OCI-LY3 (cell line): ENCODE results near the gene PPM1M.

Experiments used
- H2AFZ ChIP-seq: fragments of 200-600, 300-600 bp; shearing (Covaris generic); 2 replicates; pipeline ENCODE4 v1.6.0; 2014; ENCODE audit warnings: antibody characterized with exemption, low read depth, low read length
- H3K27ac ChIP-seq: fragments of 200-600, 300-600 bp; sonication (generic); 2 replicates; pipeline ENCODE4 v1.5.1; 2014; ENCODE audit warnings: mild to moderate bottlenecking, low read length, moderate library complexity, mixed read lengths
- H3K27me3 ChIP-seq: fragments of 200-600, 300-600 bp; sonication (generic); 2 replicates; pipeline ENCODE4 v1.6.1; 2014; ENCODE audit warnings: low read depth, low read length, mixed read lengths
- H3K36me3 ChIP-seq: fragments of 200-600, 300-600 bp; sonication (generic); replicated peaks from 2 replicates; pipeline ENCODE3; 2014; ENCODE audit warnings: low read depth, low read length, mixed read lengths
- H3K4me1 ChIP-seq: fragments of 300-600, 200-600 bp; sonication (generic); 2 replicates; pipeline ENCODE4 v1.6.1; 2014; ENCODE audit warnings: low read length, mixed read lengths
- H3K4me2 ChIP-seq: fragments of 200-600, 300-600 bp; sonication (generic); 2 replicates; pipeline ENCODE4 v1.6.1; 2014; ENCODE audit warnings: low read length, mixed read lengths
- H3K4me3 ChIP-seq: fragments of 300-600, 200-600 bp; sonication (generic); 2 replicates; pipeline ENCODE4 v1.5.1; 2014; ENCODE audit warnings: antibody characterized with exemption, mild to moderate bottlenecking, low read length, moderate library complexity
- H3K79me2 ChIP-seq: fragments of 300-600, 200-600 bp; shearing (Covaris generic); 2 replicates; pipeline ENCODE4 v1.6.1; 2014; ENCODE audit warnings: mild to moderate bottlenecking, low read length, mixed read lengths
- H3K9ac ChIP-seq: fragments of 300-600, 200-600 bp; shearing (Covaris generic); 2 replicates; pipeline ENCODE4 v1.6.0; 2014; ENCODE audit warnings: mild to moderate bottlenecking, low read length, moderate library complexity
- H3K9me3 ChIP-seq: fragments of 200-600, 300-600 bp; shearing (Covaris generic); 2 replicates; pipeline ENCODE4 v1.6.1; 2014; ENCODE audit warnings: low read length, mixed read lengths; ENCODE audit not compliant: insufficient read depth
- H4K20me1 ChIP-seq: fragments of 200-600, 300-600 bp; sonication (generic); 2 replicates; pipeline ENCODE4 v1.6.1; 2016; ENCODE audit warnings: low read length, mixed read lengths; ENCODE audit not compliant: insufficient read depth
- EZH2phosphoT487 ChIP-seq: fragments of 200-600 bp; shearing (Covaris generic); IDR thresholded peaks from 2 replicates; pipeline ENCODE4 v1.6.1; 2018; ENCODE audit warnings: antibody characterized with exemption, mixed run types, low read depth
- TF ChIP-seq, protein P1 (sequence below): fragments of 200-600, 300-600 bp; sonication (generic); IDR thresholded peaks from 2 replicates; pipeline ENCODE4 v1.5.1; 2014; ENCODE audit warnings: antibody characterized with exemption, low read length, low read depth

PPM1M gene

DNA sequence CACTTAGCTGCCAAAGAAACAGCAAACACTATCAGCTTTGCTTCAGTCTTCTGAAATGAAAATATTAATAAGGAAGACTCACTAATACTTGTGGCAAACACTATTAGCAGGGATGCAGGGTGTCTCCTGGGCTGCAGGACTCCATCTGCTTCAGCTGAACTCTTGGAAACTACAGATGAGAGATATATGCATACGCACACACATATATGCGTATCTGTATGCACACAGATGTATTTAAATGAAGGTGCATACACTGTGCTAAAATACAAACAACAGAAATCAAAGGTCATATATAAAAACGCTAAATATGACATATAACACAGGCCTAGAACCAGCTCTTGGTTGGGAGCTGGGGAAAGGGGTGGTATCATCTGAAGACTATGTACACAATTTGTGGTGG is 10.6 kb downstream of the PPM1M start:
- Histone ChIP-seq H4K20me1 (peaks cover 21% of the 10 kb centered on the region), H3K4me3 (no peak overlapping the region), H3K4me2 (no peak overlapping the region), H3K9ac (no peak overlapping the region), H3K4me1 (peaks cover 21% of the 10 kb centered on the region), H3K27me3 (no peaks in the 10 kb centered on the region), H3K36me3 (peaks cover 72% of the 10 kb centered on the region), H3K79me2 (peaks cover 49% of the 10 kb centered on the region; the same call in 1 of the 2 replicates), H3K9me3 (no peaks in the 10 kb centered on the region), H2AFZ (no peak overlapping the region), H3K27ac (no peak overlapping the region)
- no peak for TF ChIP-seq EZH2phosphoT487
- TF ChIP-seq, protein P1, sequence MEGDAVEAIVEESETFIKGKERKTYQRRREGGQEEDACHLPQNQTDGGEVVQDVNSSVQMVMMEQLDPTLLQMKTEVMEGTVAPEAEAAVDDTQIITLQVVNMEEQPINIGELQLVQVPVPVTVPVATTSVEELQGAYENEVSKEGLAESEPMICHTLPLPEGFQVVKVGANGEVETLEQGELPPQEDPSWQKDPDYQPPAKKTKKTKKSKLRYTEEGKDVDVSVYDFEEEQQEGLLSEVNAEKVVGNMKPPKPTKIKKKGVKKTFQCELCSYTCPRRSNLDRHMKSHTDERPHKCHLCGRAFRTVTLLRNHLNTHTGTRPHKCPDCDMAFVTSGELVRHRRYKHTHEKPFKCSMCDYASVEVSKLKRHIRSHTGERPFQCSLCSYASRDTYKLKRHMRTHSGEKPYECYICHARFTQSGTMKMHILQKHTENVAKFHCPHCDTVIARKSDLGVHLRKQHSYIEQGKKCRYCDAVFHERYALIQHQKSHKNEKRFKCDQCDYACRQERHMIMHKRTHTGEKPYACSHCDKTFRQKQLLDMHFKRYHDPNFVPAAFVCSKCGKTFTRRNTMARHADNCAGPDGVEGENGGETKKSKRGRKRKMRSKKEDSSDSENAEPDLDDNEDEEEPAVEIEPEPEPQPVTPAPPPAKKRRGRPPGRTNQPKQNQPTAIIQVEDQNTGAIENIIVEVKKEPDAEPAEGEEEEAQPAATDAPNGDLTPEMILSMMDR, result no peak

DNA sequence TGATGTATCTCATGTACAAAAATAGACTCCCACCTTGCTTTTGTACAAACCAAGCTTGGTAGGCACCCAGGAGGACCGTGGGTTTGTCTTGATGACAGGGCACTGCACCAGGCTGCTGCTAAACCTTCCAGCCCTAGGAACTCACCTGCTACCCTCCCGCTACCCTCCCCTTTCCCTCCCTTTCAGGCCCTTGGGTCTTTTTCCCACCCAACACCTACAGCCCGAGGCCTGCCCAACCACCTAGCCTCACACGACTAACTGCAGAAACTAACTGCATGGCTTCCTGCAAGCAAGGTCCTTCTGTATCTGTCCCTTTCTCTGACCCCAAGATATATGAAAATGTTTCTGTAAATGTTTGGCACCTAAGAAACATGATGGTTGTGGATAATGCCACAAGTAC is 11.1 kb downstream of the PPM1M start:
- Histone ChIP-seq H3K9ac (no peak overlapping the region), H3K4me1 (peaks cover 21% of the 10 kb centered on the region), H4K20me1 (peaks cover 22% of the 10 kb centered on the region), H3K79me2 (peaks cover 52% of the 10 kb centered on the region), H3K9me3 (no peaks in the 10 kb centered on the region), H3K27me3 (no peaks in the 10 kb centered on the region), H3K4me2 (no peak overlapping the region), H3K36me3 (peaks cover 73% of the 10 kb centered on the region), H3K27ac (no peak overlapping the region), H3K4me3 (no peak overlapping the region), H2AFZ (no peak overlapping the region)
- no peak for TF ChIP-seq EZH2phosphoT487
- TF ChIP-seq, protein P1, result no peak

DNA sequence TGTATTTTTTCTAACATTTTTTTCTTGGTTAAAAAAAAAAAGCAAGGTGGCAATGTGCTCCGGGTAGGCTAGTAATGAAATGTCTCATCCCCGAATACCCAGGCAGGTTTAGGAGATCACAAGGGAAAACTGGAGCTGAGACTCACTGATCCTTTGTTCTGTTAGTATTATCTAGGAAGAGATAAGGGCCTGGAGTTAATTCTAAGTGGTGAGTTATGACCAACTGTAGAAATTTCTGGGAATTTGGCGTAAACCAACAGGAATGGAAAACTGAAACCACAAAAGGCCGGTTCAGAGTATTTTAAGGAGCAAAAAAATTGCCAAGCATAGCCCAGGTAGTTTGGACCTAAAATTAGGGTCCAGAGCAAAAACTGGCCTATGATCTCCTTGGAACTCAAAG is 12.4 kb downstream of the PPM1M start:
- H3K4me1 ChIP-seq, result peaks cover 24% of the 10 kb centered on the region
- H3K9me3 ChIP-seq, result no peaks in the 10 kb centered on the region
- peaks cover 59% of the 10 kb centered on the region for H3K79me2 ChIP-seq
- H3K27ac ChIP-seq, result no peak overlapping the region
- H3K36me3 ChIP-seq, result peaks cover 79% of the 10 kb centered on the region
- no peak overlapping the region for H2AFZ ChIP-seq
- H3K4me3 ChIP-seq, result no peak overlapping the region
- TF ChIP-seq EZH2phosphoT487, result no peak
- TF ChIP-seq, protein P1, result no peak
- no peaks in the 10 kb centered on the region for H3K27me3 ChIP-seq
- H3K9ac ChIP-seq, result no peak overlapping the region
- peaks cover 31% of the 10 kb centered on the region for H4K20me1 ChIP-seq
- H3K4me2 ChIP-seq, result no peak overlapping the region

- H3K4me2 ChIP-seq, result no peak overlapping the region
- no peak overlapping the region for H3K9ac ChIP-seq
- no peaks in the 10 kb centered on the region for H3K9me3 ChIP-seq
- no peak overlapping the region for H3K4me3 ChIP-seq
- H3K27me3 ChIP-seq, result no peaks in the 10 kb centered on the region
- H3K79me2 ChIP-seq, result peaks cover 65% of the 10 kb centered on the region
- peaks cover 19% of the 10 kb centered on the region for H3K4me1 ChIP-seq
- H2AFZ ChIP-seq, result no peak overlapping the region
- H3K36me3 ChIP-seq, result peaks cover 82% of the 10 kb centered on the region
- H3K27ac ChIP-seq, result no peak overlapping the region
- H4K20me1 ChIP-seq, result peaks cover 31% of the 10 kb centered on the region
- TF ChIP-seq, protein P1, result no peak
- no peak for TF ChIP-seq EZH2phosphoT487
Measured at GRCh38 chr3:52259035-52259434, 13.5 kb downstream of the PPM1M start.
